IPS-11a (cell line): ENCODE measurements around the gene FGF6.
"Not testable (repeated sequence)": the region's sequence is repeated elsewhere in the genome, so short reads cannot be mapped to it uniquely, and the experiment has no call there.

ENCODE experiments used
- H3K4me3 ChIP-seq: one replicate; pipeline ENCODE4 v1.5.1; 2013; ENCODE audit warnings: low read depth, low read length, control low read depth

Gene FGF6, protein sequence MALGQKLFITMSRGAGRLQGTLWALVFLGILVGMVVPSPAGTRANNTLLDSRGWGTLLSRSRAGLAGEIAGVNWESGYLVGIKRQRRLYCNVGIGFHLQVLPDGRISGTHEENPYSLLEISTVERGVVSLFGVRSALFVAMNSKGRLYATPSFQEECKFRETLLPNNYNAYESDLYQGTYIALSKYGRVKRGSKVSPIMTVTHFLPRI

DNA sequence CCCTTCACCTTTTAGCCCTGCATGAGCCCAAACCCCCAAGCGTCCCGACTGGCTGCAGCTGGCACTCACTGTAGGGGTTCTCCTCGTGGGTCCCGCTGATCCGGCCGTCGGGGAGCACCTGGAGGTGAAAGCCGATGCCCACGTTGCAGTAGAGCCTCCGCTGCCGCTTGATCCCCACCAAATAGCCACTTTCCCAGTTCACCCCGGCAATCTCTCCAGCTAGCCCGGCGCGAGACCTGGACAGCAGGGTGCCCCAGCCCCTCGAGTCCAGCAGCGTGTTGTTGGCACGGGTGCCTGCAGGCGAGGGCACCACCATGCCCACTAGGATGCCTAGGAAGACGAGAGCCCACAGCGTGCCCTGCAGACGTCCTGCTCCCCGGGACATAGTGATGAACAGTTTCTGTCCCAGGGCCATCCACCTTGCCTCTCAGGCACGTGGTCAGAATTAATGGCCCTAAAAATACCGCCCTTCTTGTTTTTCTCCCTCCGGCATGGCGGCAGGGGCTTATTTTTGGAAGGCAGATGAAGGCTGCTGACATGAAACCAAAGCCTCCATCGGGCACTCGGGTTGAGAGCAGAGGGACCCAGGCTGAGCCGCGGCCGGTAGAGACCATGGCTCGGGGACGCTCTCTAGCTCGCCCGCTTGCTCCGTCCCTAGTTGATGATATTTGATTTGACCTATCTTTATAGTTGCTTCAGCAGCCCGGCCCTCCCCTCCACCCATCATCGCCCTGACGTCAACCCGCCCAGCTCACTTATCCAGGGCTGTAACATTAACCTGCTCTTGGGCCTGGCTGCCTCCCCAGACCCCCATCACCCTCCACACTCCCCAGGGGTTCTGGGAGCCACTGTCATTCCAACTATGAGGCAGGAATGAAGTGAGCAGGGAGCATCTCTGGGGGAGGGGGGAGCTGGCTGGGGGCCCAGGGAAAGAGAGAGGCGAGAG lies at the start of gene FGF6:
FGF6 (minus strand) TSS at position 660 of the 946 bp plus-strand sequence; CDS start at position 415, 245 bp downstream.
- no peak within 1 kb of the TSS for H3K4me3 ChIP-seq

- H3K4me3 ChIP-seq = no peak overlapping the region
These were observed 45.4 kb upstream of the FGF6 start for GRCh38 chr12:4490973-4491372.

GRCh38 chr12:4489556-4489955 lies 43.9 kb upstream of the FGF6 start:
- H3K4me3 ChIP-seq = no peak overlapping the region

GRCh38 chr12:4486980-4487379 lies 41.4 kb upstream of the FGF6 start:
- H3K4me3 ChIP-seq = no peak overlapping the region

GRCh38 chr12:4486049-4486699 lies 40.6 kb upstream of the FGF6 start:
- H3K4me3 ChIP-seq = no peak overlapping the region

DNA sequence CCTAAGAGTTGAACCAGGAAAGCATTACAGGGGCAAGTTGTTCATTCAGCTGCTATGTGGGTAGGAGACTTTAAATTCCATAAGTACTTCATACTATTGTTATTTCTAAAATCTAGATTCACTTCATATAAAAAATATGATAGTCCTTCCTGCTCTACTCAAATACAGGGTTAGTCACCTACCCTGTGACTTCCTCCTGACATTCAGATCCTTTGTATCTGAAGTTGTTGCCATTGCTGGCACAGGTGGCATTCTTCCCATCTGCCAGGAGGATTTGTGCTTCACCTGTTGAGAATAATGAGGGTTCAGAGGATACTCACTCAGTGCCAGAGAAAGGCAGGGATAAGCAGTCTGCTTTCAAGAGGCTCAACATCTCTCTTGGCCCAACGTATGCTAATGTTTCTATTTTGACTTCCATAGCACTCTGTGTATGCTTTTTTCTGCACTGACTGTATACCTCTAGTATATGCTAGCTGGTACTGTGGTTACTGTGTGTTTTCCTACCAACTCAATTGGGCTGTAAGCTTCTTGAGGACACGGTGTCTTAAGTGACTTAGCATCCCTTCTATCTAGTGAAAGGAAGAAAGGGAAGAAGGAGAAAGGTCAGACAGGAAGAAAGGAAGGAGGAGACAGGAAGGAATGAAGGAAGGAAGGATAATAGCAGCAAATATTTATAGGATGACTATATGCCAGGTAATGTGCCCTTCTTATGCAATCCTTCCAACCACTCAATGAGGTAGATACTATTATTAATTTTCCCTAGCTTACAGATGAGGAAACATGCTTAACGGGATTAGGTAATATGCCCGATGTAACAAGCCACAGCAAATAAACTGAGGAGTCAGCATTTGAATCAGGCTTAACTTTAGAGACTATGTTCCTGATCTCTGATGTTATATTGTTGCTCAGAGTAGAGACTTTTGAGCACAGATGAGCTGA lies 38.5 kb upstream of the FGF6 start:
- no peak overlapping the region for H3K4me3 ChIP-seq

DNA sequence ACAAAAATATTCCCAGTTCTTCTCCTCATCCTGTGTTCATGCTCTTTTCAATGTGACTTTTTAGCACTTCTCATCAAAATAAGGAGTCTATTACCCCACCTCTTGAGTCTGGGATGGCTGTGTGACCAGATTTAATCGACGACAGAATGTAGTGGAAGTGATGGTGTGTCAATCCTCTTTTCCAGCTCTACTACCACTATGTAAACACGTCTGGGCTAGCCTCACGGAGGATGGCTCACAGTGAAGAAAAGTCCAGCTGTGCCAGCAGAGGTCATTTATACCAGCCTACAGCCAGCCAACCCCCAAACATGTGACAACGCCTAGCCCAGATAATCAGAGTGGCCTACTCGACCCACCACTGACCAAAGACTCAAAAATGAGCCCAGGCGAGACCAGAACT lies 37.3 kb upstream of the FGF6 start:
- H3K4me3 ChIP-seq = no peak overlapping the region

DNA sequence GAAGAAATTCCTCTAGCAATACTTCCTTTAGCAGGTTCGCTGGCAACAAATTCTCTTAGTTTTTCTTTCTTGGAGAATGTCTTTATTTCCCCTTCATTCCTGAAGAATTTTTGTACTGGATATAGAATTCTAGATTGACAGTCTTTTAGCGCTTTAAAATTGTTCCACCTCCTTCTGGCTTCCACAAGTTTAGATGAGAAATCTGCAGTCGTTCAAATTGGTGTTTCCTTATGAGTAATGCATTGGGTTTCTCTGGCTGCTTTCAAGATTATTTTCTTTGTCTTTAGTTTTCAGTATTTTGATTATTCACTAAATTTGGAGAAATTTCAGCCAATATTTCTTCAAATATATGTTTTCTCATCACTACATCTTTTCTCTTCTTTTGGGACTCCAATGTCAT lies 33.3 kb upstream of the FGF6 start:
- no peak overlapping the region for H3K4me3 ChIP-seq

DNA sequence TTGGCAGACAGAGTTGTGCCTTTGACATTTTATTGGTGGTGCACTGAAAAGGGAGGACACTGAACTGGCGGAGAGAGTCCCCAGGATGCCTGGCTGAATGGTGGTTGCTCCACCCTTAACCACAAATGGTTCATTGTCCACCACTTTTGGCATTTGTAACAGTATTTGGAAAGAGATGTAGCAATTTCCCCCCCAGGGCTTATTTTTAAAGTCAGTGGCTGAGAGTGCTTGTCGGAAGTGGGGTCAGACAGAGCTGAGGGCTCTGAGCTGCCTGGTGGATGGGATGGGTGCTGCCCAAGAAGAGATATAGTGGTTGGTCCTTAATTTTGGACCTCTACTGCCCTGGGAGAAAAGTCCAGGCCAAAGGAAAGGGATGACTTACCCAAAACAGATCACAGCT lies 31.5 kb upstream of the FGF6 start:
- no peak overlapping the region for H3K4me3 ChIP-seq

GRCh38 chr12:4472046-4472445 lies 26.4 kb upstream of the FGF6 start:
- no peak overlapping the region for H3K4me3 ChIP-seq

- H3K4me3 ChIP-seq = no peak overlapping the region
These were observed 25.6 kb upstream of the FGF6 start for GRCh38 chr12:4471256-4471655.

DNA sequence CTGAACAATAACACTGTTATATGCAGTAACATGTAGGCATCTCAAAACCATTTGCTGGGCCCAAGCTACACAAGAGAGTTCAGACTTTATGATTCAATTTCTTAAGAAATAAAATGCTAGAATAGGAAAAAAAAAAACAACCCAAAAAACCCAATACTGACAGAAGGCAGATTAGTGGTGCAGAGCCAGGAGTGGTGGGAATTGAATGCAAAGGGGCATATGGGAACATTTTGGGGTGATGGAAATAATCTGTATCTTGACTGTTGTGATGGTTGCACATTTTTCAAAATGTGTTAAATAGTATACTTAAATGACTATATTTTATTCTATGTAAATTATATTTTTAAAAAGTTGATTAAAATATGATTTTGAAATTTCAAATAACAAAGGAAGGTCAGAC lies 23.4 kb upstream of the FGF6 start:
- H3K4me3 ChIP-seq = no peak overlapping the region

DNA sequence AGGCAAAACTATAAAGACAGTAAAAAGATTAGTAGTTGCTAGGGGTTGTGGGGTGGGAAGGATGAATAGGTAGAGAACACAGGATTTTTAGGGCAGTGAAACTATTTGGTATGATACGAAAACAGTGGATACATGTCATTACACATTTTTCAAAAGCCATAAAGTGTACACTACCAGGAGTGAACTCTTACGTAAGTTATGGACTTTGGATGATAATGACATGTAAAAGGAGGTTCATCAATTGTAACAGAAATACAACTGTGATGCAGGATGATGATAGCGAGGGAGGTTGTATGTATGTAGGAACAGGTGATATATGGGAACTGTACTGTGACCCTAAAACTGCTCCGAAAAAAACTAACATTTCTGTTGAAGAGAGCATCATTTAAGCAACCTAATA lies 15.1 kb upstream of the FGF6 start:
- H3K4me3 ChIP-seq = no peak overlapping the region

GRCh38 chr12:4455849-4456248 lies 10.2 kb upstream of the FGF6 start:
- H3K4me3 ChIP-seq = not testable (repeated sequence)

GRCh38 chr12:4454315-4454860 lies 8.8 kb upstream of the FGF6 start:
- H3K4me3 ChIP-seq = no peak overlapping the region

DNA sequence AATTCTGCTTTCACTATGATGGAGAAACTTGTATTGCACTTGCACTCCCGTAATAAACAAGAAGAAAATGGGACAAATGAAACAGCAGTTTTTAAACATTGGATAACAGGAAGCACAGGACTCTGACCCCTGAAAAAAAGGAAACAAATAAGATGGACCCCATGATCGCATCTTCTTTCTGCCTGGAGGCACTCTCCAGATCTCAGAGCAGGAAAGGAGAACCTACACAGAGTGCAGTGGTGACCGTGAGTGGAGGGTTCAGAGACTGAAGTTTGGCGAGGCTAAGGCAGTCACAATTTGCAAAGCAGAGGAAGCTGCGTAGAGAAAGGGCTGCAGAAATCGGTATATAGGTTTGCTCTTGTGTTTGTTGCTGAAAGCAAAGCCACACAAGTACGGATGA lies 6.1 kb upstream of the FGF6 start:
- no peak overlapping the region for H3K4me3 ChIP-seq

GRCh38 chr12:4450551-4451112 lies 5.0 kb upstream of the FGF6 start:
- H3K4me3 ChIP-seq = no peak overlapping the region

DNA sequence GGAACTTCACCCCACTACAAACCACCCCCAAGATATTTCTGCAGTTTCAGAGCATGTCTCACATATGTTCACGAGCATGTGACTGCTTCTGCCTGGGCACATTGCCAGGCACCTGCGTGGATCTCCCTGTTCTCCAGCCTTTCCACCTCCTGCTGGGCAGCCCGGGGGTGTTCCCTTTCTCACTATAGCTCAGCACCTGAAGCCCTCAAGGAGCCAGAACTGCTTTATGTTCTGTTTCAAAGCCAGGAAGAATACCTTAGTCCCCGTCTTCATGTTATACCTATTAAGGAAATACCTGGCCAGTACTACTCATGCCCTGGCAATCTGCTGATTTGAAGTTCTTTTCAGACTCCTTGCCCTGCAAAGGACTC lies 4.2 kb upstream of the FGF6 start:
- no peak overlapping the region for H3K4me3 ChIP-seq

DNA sequence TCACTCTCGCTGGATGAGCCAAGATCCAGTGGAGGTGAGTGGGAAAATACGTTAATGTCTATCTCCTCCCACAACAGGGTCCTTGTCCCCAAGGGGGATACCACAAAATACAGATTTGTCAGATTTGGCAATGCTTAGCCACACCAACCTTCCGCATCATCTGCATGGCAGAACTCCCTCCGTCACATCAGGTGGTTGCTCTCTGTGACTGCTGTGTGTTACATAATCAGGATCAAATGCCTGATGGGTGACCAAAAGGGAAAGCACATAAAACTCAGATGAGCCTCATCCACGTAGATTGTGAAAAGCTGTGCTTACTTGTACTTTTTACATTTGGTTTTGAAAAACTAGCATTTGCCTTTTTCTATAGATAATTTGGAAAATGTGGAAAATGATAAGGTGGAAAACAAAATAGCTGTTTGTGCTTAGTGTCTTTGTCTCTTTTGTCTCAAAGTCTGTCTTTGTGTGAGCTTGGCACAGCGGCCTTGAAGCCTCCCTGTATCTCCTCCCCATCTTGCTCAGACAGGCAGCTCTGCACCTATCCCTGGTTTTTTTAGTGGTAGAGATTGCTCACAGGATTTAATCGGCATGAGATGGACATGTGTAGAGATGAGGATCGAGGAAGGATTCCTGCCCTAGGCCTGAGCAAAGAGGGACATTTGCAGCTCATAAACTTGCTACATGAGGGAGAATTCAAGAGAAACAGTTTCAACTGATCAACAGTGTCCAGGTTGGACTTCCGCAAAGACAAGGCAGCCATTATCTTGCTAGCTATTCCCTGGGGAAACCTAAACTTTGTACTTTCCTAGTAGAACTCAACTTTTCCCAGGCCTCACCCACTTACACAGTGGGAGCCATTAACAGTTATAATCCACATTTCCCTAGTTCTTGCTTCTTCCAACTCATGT lies 3.6 kb upstream of the FGF6 start:
- no peak overlapping the region for H3K4me3 ChIP-seq
